DND-41 (cell line): ENCODE measurements around the gene FAM149A.

Experiments
- CTCF ChIP-seq: IDR thresholded peaks from 2 replicates; pipeline ENCODE4 v1.5.1; 2012; ENCODE audit warnings: borderline replicate concordance, low read length, moderate library complexity, mild to moderate bottlenecking; ENCODE audit not compliant: poor library complexity, severe bottlenecking; ENCODE audit errors: extremely low read depth
- EZH2 ChIP-seq: IDR thresholded peaks from 3 replicates; pipeline ENCODE4 v1.6.1; 2012; ENCODE audit warnings: borderline replicate concordance, low read depth, mild to moderate bottlenecking, moderate library complexity, low read length, inconsistent platforms; ENCODE audit not compliant: severe bottlenecking

GRCh38 chr4:186072516-186072915 lies 32.0 kb upstream of the FAM149A start:
- TF ChIP-seq CTCF (no peak), EZH2 (no peak)
